NCI-H1436 treated with DMSO at 0.1 percent for 48 hours (cell line): ENCODE results near the gene ATXN7L3.

Experiments used
- DNase-seq: peaks from one replicate; lab custom pipeline; 2025; lab: John Stamatoyannopoulos, UW

ATXN7L3 gene

DNA sequence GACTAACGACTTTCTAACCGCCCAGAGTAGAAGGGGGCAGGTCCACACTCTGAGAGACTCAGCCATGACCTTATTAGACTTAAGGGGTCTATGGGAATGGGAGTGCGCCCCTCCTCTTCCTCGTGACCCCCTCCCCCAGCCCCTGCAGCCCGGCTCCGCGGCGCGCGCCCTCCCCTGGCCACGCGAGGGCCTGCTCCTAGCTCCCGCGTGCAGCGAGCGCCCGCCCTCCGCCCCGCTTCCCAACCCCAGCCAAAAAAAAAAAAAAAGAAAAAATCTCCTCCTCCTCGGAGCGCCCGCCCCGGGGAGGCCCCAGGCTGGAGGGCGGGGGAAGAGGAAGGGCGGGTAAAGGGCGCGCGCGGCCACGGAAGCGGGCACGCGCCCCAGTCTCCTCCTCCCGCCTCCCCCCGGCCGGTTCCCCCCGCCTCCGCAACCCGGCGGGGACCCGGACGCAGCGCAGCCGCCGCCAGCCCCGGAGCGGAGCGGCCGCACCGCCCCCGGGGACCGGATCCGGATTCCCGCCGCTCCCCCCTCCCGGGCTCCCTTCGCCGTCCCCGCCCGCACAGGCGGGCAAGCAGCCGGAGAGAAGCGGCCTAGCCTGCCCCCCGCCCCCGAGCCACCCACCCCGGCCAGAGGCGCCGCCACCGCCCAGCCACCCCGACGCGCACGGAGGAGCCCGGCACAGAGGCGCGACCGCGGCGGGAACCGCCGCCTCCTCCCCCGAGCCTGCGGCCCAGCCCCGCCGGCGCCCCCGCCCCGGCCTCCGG lies 18.8 kb upstream of the ATXN7L3 start:
- DNase-seq = peak; percentile 72

DNA sequence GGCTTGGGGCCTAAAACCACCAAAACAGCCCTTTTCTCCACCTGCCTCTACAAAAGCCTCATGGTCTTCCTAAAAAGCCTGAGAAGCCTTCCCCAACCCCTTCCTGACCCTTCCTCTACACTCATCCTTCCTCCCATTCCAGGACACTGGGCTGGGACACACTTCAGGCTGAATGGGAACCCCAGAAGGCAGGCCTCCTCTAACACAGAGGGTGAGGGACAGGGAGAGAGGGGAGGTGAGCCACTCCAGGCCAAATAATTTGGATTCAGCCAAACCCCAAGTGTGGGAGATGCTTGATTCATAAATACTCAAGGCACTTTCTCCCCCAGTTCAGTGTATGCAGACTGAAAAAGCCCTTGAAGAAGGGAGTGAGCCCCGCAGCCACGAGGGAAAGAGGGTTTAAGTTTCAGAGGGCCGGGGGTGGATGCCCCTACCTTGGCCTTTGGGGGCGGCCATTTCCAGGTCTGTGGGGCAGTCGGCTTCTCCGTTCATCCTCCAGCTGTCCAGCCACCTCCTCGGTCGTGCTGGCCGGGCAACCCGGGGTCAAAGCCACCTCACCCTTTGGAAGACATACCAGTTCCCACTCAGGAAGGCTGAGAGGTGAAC lies 18.2 kb upstream of the ATXN7L3 start:
- no peak for DNase-seq

- no peak for DNase-seq
Observed at GRCh38 chr17:44216694-44217093, 17.0 kb upstream of the ATXN7L3 start.

GRCh38 chr17:44216173-44216572 lies 16.5 kb upstream of the ATXN7L3 start:
- DNase-seq = no peak

GRCh38 chr17:44214896-44215295 lies 15.2 kb upstream of the ATXN7L3 start:
- no peak for DNase-seq

DNA sequence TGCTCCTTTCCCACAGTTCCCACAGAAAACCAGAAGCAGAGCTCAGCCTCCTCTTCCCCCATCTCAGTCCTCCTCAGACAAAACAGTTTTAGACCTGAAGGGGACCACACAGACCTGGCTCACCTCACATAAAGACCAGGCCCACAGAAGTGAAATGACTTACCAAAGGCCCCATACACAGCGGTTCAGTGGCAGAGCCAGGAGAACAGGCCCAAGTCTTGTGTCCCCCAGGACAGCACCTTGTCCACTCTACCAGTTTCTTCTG lies 14.5 kb upstream of the ATXN7L3 start:
- no peak for DNase-seq

DNA sequence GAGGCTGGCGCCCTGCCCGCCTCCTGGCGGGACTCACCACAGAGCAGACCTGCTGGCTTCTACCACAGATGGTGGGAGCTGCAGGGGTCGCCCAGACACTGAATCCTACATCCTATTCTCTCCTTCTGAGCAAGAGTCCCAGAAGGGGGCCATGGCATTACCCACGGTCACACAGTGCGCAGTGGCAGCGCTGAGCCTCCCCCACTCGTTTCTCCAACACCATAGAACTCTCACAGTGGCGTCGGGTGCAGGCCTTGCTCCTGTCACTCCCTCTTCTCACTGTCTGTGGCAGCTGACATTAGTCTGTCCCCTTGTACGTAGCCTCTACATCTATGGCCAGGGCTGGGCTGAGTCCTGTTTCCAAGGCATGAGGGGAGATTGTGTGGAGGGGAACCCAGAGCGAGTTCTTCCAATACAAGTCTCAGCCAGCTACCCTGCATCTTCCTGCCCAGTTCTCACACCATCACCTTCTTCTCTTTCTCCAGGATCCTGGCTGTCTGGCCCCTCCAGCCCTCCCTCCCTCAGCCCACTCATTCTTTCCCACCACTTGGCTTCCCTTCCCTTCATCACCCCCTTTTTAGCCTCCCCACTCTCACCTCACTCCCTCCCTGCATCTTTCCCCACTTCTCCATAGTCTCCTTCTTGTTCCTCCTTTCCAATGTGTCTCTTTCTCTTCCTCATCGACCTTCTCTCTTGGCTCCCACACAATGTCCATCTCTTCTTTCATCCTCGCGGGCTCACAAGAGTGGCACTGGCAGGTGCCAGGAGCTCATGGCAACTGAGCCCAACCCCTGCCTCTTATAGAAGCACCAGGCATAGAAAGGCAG lies 13.9 kb upstream of the ATXN7L3 start:
- DNase-seq = no peak

- no peak for DNase-seq
Observed at GRCh38 chr17:44212507-44213402, 13.1 kb upstream of the ATXN7L3 start.

DNA sequence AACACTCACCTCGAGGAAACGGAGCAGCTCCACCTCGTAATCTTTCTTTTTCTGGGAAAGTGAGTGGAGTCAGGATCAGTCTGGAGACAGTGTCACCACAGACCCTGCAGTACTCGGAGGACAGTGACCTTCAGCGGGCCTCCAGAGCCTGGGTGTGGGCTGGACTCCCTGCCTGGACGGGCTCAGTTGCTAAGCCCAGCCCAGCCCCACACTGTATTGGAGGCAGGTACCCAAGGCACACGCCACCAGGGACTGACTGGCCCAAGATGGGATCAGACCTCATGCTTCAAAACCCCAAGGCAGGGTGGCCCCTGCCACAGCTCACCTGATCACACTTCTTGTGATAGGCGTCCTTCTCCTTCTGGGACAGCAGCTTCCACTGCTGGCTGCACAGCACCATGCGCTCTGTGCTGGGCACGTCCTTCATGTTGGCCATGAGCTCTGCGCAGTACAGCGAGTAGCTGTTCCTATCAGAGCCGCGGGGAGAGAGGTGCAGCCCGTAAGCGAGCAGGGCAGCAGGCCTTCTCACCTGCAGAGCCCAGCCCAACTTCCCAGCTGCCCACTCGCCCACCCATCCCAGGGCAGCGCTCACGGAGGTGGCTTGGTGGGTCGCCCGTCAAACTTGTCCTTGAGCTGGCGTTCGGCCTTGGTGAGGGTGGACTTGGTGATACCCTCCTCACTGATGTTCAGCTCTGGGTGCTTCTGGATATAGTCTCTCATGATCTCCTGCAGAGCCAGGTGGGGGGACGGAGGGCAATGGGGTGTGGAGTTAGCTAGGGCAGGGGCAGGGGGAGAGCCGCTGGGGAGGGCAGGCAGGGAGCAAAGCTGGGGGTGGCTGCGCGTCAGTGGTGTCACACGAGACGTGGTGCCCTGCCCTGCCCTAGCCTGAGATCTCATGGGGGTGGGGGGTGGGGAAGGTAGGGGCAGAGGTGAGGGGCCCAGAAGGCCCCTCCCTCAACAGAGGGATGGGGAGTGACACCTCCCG lies 11.9 kb upstream of the ATXN7L3 start:
- no peak for DNase-seq

GRCh38 chr17:44210342-44211192 lies 10.9 kb upstream of the ATXN7L3 start:
- DNase-seq = peak; percentile 73

- no peak for DNase-seq
Observed at GRCh38 chr17:44209786-44210341, 10.2 kb upstream of the ATXN7L3 start.

GRCh38 chr17:44207743-44208142 lies 8.1 kb upstream of the ATXN7L3 start:
- no peak for DNase-seq

DNA sequence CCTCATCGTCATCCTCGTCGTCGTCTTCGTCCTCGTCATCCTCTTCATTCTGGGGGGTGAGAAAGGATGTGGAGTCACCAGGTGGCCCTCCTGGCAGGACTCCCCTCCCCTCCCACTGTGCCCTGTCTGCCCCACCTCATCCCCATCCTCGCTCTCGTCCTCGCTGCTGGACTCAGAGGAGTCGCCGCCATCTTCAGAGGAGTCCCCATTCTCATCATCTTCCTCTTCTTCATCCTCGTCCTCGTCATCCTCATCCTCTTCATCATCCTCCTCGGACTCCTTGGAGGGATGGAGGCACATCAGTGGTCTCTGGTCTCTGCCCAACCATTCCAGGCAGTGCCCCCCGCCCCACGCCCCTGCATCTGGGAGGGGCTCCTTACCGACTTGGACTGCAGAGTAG lies 7.6 kb upstream of the ATXN7L3 start:
- DNase-seq = no peak

DNA sequence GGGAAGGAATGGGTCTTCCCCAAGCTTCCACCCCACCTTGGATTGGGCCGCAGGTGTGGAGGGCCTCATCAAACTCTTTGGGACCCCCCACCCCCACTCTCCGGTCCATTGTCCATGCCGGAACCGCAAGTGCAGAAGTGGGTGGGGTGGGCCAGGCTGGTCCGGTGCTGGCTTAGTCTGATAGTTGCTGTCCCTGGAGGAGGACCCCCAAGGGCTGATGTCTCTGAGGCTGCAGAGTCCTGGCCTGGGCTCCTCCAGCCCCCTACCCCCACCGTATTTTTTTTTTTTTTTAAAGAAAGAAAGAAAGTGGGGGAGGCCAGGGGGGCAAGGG lies 7.1 kb upstream of the ATXN7L3 start:
- no peak for DNase-seq

GRCh38 chr17:44205962-44206824 lies 6.5 kb upstream of the ATXN7L3 start:
- DNase-seq = no peak

- no peak for DNase-seq
Observed at GRCh38 chr17:44204441-44204882, 4.8 kb upstream of the ATXN7L3 start.

GRCh38 chr17:44203731-44204440 lies 4.2 kb upstream of the ATXN7L3 start:
- DNase-seq = no peak

- DNase-seq = no peak
Observed at GRCh38 chr17:44202756-44203155, 3.1 kb upstream of the ATXN7L3 start.
